ENCODE measurements around the gene SH2D4B. TPM values are rescaled to one million over a fixed set of nuclear protein-coding genes. Genes with fewer than 3 reads are reported as not detected.

The SH2D4B gene
- total RNA-seq, 1 donor from 2014 or later: not detected

- no peak overlapping the region for H3K4me3 ChIP-seq (ENCODE audit: low read depth, low read length)
- H3K27me3 ChIP-seq (ENCODE audit: control insufficient read depth, insufficient read depth, low read length): no peaks in the 10 kb centered on the region
- no peak for DNase-seq (ENCODE audit: low read depth)
- H3K36me3 ChIP-seq (ENCODE audit: control insufficient read depth, insufficient read depth, low read length): no peaks in the 10 kb centered on the region
- no peak for TF ChIP-seq CTCF (IDR thresholded peaks at IDR 0.05; ENCODE audit: insufficient read depth, low read length, poor library complexity, severe bottlenecking)
Measured at GRCh38 chr10:80659289-80659688, 121.6 kb downstream of the SH2D4B start.

GRCh38 chr10:80660266-80660665 lies 122.6 kb downstream of the SH2D4B start:
- Histone ChIP-seq H3K4me3 (ENCODE audit: low read depth, low read length) (no peak overlapping the region), H3K36me3 (ENCODE audit: control insufficient read depth, insufficient read depth, low read length) (no peaks in the 10 kb centered on the region), H3K27me3 (ENCODE audit: control insufficient read depth, insufficient read depth, low read length) (no peaks in the 10 kb centered on the region)
- TF ChIP-seq CTCF (IDR thresholded peaks at IDR 0.05; ENCODE audit: insufficient read depth, low read length, poor library complexity, severe bottlenecking): no peak
- no peak for DNase-seq (ENCODE audit: low read depth)

- Histone ChIP-seq H3K27me3 (ENCODE audit: control insufficient read depth, insufficient read depth, low read length) (no peaks in the 10 kb centered on the region), H3K36me3 (ENCODE audit: control insufficient read depth, insufficient read depth, low read length) (no peaks in the 10 kb centered on the region), H3K4me3 (ENCODE audit: low read depth, low read length) (no peak overlapping the region)
- DNase-seq (ENCODE audit: low read depth): no peak
- TF ChIP-seq CTCF (IDR thresholded peaks at IDR 0.05; ENCODE audit: insufficient read depth, low read length, poor library complexity, severe bottlenecking): no peak
Measured at GRCh38 chr10:80660736-80661135, 123.0 kb downstream of the SH2D4B start.

- Histone ChIP-seq H3K27me3 (ENCODE audit: control insufficient read depth, insufficient read depth, low read length) (no peaks in the 10 kb centered on the region), H3K36me3 (ENCODE audit: control insufficient read depth, insufficient read depth, low read length) (no peaks in the 10 kb centered on the region), H3K4me3 (ENCODE audit: low read depth, low read length) (no peak overlapping the region)
- TF ChIP-seq CTCF (IDR thresholded peaks at IDR 0.05; ENCODE audit: insufficient read depth, low read length, poor library complexity, severe bottlenecking): no peak
- DNase-seq (ENCODE audit: low read depth): no peak
Measured at GRCh38 chr10:80661526-80661925, 123.8 kb downstream of the SH2D4B start.

- peak; percentile 41 for DNase-seq (ENCODE audit: low read depth)
- H3K4me3 ChIP-seq (ENCODE audit: low read depth, low read length): no peak overlapping the region
- peak; percentile 88 for TF ChIP-seq CTCF (IDR thresholded peaks at IDR 0.05; ENCODE audit: insufficient read depth, low read length, poor library complexity, severe bottlenecking)
Measured at GRCh38 chr10:80662429-80663261, 124.9 kb downstream of the SH2D4B start.

More at GRCh38 chr10:80662429-80663261, 124.9 kb downstream of the SH2D4B start:
- H3K36me3 ChIP-seq (ENCODE audit: control insufficient read depth, insufficient read depth, low read length): no peaks in the 10 kb centered on the region
- H3K27me3 ChIP-seq (ENCODE audit: control insufficient read depth, insufficient read depth, low read length): no peaks in the 10 kb centered on the region

All from kidney epithelial cell (primary cell).